Neural crest cell (in vitro differentiated cells): ENCODE results near the gene AGPS. TPM values are rescaled to one million over a fixed set of nuclear protein-coding genes. Genes with fewer than 3 reads are reported as not detected.

Experiments used
- DNase-seq: peaks from one replicate; pipeline ENCODE4 v3.0.0; 2021; ENCODE audit warnings: low read depth, mixed read lengths, low spot score
- H3K27ac Mint-ChIP-seq: one replicate; pipeline ENCODE4 v1.8.0; 2021; ENCODE audit warnings: mild to moderate bottlenecking, mixed read lengths; ENCODE audit not compliant: unreplicated experiment
- H3K27me3 Mint-ChIP-seq: 2 replicates; pipeline ENCODE4 v1.8.0; 2021; ENCODE audit warnings: low read depth, mild to moderate bottlenecking, mixed read lengths
- H3K36me3 Mint-ChIP-seq: 2 replicates; pipeline ENCODE4 v1.8.0; 2021; ENCODE audit warnings: low read depth, mild to moderate bottlenecking, mixed read lengths
- H3K4me1 Mint-ChIP-seq: 2 replicates; pipeline ENCODE4 v1.8.0; 2021; ENCODE audit warnings: mixed read lengths
- H3K4me3 Mint-ChIP-seq: one replicate; pipeline ENCODE4 v1.8.0; 2021; ENCODE audit warnings: mild to moderate bottlenecking, mixed read lengths
- H3K9me3 Mint-ChIP-seq: 2 replicates; pipeline ENCODE4 v1.8.0; 2021; ENCODE audit warnings: mixed read lengths
- total RNA-seq: library from RNA; stranded (reverse); gene quantifications from 2 replicates; pipeline ENCODE4 v1.2.1, GENCODE V29; 2021
- TF ChIP-seq, protein P1 (sequence below): fragments of 200-600 bp; sonication (generic); conservative IDR thresholded peaks from 2 replicates; pipeline ENCODE4 v1.5.0; 2021; ENCODE audit warnings: antibody characterized with exemption, mild to moderate bottlenecking

Gene AGPS
- total RNA-seq, 1 donor from 2014 or later: 51.5 TPM

DNA sequence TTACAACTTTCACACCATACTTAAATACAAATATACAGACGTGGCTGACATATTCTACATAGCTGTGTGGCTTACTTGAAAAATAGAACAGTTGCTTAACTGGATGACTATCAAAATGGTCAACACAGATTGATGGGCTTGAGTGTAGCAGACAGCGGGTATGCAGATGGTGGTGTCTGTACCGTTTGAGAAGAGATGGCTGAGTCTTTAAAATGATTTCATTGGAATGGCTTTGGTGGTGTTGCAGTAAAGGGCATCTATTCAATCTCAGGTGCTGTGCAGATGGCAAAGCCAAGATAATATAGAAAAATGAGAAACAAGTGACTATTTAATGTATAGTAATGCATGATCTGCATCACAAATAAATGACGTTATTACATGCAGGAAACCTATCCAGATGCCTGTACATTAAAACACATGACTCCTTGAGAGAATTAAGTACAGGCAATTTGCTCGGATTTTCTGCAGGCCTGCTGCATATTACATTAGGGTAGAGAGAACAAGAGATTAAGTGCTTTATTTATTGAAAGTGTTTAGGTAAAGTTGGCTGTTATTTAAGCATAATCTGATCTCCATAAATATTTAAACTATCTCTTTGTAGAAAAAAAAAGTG is 68.5 kb downstream of the AGPS start:
- no peak for DNase-seq
- Mint-ChIP-seq H3K27me3 (no peaks in the 10 kb centered on the region), H3K4me1 (no peaks in the 10 kb centered on the region), H3K9me3 (peaks cover 20% of the 10 kb centered on the region), H3K4me3 (no peak overlapping the region), H3K27ac (no peak overlapping the region), H3K36me3 (peaks cover 56% of the 10 kb centered on the region)
- TF ChIP-seq, protein P1, sequence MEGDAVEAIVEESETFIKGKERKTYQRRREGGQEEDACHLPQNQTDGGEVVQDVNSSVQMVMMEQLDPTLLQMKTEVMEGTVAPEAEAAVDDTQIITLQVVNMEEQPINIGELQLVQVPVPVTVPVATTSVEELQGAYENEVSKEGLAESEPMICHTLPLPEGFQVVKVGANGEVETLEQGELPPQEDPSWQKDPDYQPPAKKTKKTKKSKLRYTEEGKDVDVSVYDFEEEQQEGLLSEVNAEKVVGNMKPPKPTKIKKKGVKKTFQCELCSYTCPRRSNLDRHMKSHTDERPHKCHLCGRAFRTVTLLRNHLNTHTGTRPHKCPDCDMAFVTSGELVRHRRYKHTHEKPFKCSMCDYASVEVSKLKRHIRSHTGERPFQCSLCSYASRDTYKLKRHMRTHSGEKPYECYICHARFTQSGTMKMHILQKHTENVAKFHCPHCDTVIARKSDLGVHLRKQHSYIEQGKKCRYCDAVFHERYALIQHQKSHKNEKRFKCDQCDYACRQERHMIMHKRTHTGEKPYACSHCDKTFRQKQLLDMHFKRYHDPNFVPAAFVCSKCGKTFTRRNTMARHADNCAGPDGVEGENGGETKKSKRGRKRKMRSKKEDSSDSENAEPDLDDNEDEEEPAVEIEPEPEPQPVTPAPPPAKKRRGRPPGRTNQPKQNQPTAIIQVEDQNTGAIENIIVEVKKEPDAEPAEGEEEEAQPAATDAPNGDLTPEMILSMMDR: no peak

DNA sequence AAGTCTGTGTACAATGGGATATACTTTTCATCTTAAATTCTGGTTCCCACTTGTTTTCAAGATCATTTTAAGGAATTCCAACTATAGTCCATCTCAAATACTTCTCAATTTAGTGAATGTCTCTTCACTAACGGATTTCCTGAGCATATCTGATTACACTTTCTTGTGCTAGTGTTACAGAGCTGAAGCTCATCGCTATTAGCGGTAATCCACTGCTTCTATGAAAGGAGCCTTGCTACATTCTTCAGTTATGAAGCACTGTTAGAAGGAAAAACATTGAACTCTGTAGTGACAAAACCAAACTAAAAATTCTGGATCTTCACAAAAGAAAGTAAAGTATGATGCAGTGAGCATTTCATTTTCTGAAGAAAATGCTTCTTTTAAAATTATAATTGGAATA is 72.0 kb downstream of the AGPS start:
- Mint-ChIP-seq H3K4me1 (no peaks in the 10 kb centered on the region), H3K36me3 (peaks cover 29% of the 10 kb centered on the region), H3K27ac (no peak overlapping the region), H3K27me3 (no peaks in the 10 kb centered on the region), H3K4me3 (no peak overlapping the region), H3K9me3 (peaks cover 2% of the 10 kb centered on the region)
- TF ChIP-seq, protein P1: no peak
- DNase-seq: no peak

DNA sequence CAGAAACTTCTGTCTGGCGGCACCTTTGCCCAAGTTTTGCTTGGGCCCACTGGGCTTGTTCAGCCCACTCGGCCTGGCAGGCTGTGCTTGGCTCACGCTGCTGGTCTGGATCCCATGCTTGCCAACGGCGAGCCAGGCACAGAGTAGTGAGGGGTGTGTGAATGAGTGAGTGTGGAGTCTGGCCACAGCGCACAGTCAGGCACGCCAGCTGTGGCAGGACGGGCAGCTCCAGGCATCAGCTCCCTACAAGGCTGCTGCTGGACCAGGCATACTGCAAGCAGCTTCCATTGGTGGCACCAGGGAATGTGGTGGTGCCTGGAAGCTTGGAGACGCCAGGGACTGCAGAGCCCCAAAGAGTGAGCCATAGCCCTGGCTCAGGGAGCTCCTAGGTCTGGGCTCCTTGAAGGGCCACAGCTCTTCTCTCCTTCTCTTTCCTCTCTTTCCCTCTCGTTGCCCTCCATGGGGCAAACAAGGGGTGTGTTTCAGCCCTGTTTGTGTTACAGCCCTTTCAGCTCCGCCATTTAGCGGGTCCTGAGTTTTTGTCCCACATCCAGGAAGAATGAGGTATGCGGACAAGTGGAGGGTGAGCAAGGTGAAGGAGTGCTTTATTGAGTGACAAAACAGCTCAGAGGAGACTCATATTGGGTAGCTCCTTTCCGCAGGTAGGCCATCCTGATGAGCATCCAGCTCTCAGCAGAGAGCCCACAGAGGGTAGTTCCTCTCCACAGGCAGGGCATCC is 73.0 kb downstream of the AGPS start:
- peaks cover 30% of the 10 kb centered on the region for H3K36me3 Mint-ChIP-seq

DNA sequence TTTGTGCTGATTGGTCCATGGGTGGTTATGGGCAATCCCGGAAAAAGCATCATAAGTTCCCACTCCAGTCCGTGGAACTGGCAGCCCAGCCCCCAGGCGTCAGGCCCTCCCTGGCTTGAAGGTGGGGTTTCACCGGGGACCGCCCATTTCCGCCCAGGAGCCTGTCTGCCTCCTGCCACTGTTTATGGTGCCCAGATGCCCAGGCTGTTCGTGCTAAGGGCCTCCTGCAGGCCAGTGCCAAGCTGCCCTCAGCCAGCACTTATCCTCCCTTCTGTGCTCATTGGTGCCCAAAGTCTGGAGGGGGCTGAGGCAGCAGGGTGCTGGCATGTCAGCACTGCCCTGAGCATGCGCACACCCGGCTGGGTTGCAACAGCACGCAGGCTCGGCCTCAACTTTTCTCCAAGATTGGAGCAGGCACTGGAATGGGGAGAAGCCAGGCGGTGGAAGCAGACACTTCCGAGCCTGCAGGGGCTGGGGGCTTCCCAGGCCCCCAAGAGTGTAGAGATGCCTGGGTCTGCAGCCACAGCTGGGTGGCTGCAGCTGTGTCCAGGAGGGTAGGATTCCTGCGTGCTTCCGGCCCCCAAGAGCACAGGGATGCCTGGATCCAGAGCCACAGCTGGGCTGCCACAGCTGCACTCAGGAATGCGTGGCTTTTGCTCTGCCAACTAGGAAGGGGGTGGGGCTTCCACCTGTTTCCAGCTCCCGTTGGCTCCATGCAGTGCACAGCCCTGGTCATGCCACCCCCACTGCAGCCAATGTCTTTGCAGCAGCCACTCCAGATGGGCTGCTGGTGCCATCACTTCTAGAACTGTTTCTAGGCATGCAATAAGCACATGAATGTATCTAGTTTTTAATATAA is 74.0 kb downstream of the AGPS start:
- no peak overlapping the region for H3K4me3 Mint-ChIP-seq
- peaks cover 31% of the 10 kb centered on the region for H3K36me3 Mint-ChIP-seq
- no peak for DNase-seq

More for the DNA sequence above, 73.0 kb downstream of the AGPS start:
- TF ChIP-seq, protein P1: no peak
- peaks cover 5% of the 10 kb centered on the region for H3K9me3 Mint-ChIP-seq
- H3K4me3 Mint-ChIP-seq: no peak overlapping the region
- no peaks in the 10 kb centered on the region for H3K27me3 Mint-ChIP-seq
- no peak for DNase-seq
- H3K27ac Mint-ChIP-seq: no peak overlapping the region
- no peaks in the 10 kb centered on the region for H3K4me1 Mint-ChIP-seq

DNA sequence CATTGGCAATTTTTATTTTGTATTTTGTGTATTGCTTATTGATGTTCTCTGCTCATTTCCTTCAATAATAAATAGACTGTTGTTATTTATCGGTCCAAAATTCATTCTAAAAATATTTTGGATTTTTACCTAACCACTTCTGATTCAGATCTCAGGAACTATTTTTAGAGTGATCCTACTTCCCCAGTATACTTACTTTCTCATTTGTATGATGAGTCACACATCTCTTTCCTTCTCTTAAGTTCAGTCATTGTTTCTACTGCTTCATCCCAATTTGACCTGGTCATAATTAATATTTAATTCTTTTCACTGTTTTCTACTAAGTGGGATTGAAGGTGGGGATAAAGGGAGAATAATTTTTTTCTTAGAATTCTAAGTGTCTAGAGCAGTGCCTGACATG is 75.1 kb downstream of the AGPS start:
- Mint-ChIP-seq H3K27ac (no peak overlapping the region), H3K27me3 (no peaks in the 10 kb centered on the region), H3K4me1 (no peaks in the 10 kb centered on the region), H3K9me3 (peaks cover 19% of the 10 kb centered on the region), H3K4me3 (no peak overlapping the region), H3K36me3 (peaks cover 37% of the 10 kb centered on the region)
- TF ChIP-seq, protein P1: no peak
- DNase-seq: no peak

More for the DNA sequence above, 74.0 kb downstream of the AGPS start:
- Mint-ChIP-seq H3K27me3 (no peaks in the 10 kb centered on the region), H3K27ac (no peak overlapping the region), H3K4me1 (no peaks in the 10 kb centered on the region), H3K9me3 (peaks cover 12% of the 10 kb centered on the region)
- TF ChIP-seq, protein P1: no peak
